Sigmoid colon (tissue), 4 donors: ENCODE data around the gene PEX14.

ENCODE experiments used
- CTCF ChIP-seq, 4 experiments: fragments of 450-650 bp in 3 of 4; fragments of 200-600 bp in 1 of 4; IDR thresholded peaks; one replicate each; pipeline ENCODE4 v1.5.1; 2016 to 2019; ENCODE audit warnings: antibody characterized with exemption in 4 of 4, mild to moderate bottlenecking in 3 of 4, moderate library complexity in 2 of 4
- EP300 ChIP-seq, 4 donors: sonication (generic); formaldehyde crosslinking; IDR thresholded peaks; one replicate each; pipeline ENCODE4 v1.6.1; 2017; ENCODE audit warnings: antibody characterized with exemption in 4 of 4
- POLR2A ChIP-seq, 2 donors: fragments of 450-650 bp; IDR thresholded peaks; one replicate each; pipeline ENCODE4 v1.6.1; 2016; ENCODE audit warnings: antibody characterized with exemption in 2 of 2, mild to moderate bottlenecking in 2 of 2, moderate library complexity in 2 of 2
- POLR2AphosphoS5 ChIP-seq, 4 donors: sonication (generic); formaldehyde crosslinking; IDR thresholded peaks; one replicate each; pipeline ENCODE4 v1.6.1; 2017; ENCODE audit warnings: antibody characterized with exemption in 4 of 4

DNA sequence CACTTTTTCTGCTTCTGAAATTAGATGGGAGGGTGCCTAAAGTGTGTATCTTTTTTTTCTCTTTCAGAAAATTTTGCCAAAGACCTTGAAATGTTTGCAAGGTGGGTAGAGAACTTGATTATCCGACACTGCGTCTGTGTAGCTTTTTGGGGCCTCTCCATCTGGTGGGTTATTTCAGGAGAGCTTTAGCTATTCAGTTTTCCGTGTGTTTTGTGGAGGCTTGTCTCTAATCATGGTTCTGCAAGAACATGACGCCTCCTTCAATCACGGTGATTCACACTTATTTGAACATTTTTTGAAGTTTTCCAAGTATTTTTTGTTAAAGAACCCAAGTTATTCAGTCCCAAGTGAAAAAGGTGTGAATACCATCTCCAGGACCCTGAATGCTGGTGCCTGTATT, 40.2 kb upstream of the PEX14 start:
- TF ChIP-seq CTCF (IDR thresholded peaks at IDR 0.05) (no peak), POLR2A (IDR thresholded peaks at IDR 0.05) (no peak), EP300 (IDR thresholded peaks at IDR 0.05) (no peak), POLR2AphosphoS5 (IDR thresholded peaks at IDR 0.05) (no peak)
